ENCODE data around the gene DHRSX. TPM values are rescaled to one million over a fixed set of nuclear protein-coding genes. Genes with fewer than 3 reads are reported as not detected.

DHRSX gene
- total RNA-seq, 2 donors from 2014 or later, result 19.6 to 21.6 TPM

DNA sequence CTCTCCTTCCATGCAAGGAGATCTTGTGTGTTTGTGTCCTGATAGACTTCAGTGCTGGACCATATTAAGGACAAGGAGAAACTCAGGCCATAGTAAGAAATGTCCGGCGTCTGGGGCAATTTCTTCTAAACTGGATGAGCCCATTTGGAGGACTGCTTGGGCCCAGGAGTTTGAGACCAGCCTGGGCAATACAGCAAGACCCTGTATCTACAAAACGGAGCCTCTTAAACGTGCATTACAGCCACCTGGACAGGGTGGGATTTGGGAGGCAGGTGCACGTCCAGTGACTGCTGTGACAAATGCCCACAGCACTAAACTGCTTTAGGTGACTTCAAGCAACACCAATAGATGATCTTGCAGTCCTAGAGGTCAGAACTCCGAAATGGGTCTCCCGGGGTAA, 311.9 kb downstream of the DHRSX start:
- Mint-ChIP-seq H3K36me3 (ENCODE audit: low read depth) (no peaks in the 10 kb centered on the region), H3K27ac (no peak overlapping the region), H3K4me3 (no peak overlapping the region), H3K9me3 (peaks cover 12% of the 10 kb centered on the region), H3K27me3 (no peaks in the 10 kb centered on the region), H3K4me1 (no peaks in the 10 kb centered on the region)
- no peak for ATAC-seq (replicated peaks)

DNA sequence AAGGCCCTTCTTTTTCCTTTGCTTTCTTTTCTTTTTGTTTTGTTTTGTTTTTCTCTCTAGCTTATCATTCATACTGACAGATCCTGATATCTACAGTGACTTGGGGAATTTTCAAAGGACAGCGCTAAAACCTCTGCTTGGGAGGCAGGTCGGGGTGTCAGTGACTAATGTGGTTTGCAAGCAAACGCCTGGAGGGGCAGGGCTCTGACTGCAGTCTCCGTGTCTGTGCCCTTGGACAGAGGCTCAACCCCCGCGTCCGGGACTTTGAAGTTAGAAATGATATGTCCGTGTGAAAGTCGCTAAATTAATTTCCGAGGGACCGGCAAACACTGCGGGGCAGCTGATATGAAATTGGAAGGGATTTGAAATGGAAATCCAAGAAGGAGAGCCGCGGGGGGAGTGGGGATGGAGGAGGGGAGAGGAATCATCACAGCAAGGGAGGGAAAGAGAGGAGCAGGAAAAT, 312.4 kb downstream of the DHRSX start:
- H3K4me3 Mint-ChIP-seq, result no peak overlapping the region
- no peak for ATAC-seq (replicated peaks)
- H3K4me1 Mint-ChIP-seq, result no peaks in the 10 kb centered on the region
- no peaks in the 10 kb centered on the region for H3K36me3 Mint-ChIP-seq (ENCODE audit: low read depth)
- peaks cover 11% of the 10 kb centered on the region for H3K9me3 Mint-ChIP-seq
- H3K27me3 Mint-ChIP-seq, result no peaks in the 10 kb centered on the region
- H3K27ac Mint-ChIP-seq, result no peak overlapping the region

GRCh38 chrX:2187352-2188115, 313.2 kb downstream of the DHRSX start:
- H3K27me3 Mint-ChIP-seq, result no peaks in the 10 kb centered on the region

GRCh38 chrX:2185341-2186082, 315.3 kb downstream of the DHRSX start:
- no peak overlapping the region for H3K4me3 Mint-ChIP-seq
- no peaks in the 10 kb centered on the region for H3K4me1 Mint-ChIP-seq
- H3K27ac Mint-ChIP-seq, result no peak overlapping the region
- H3K36me3 Mint-ChIP-seq (ENCODE audit: low read depth), result no peaks in the 10 kb centered on the region
- H3K27me3 Mint-ChIP-seq, result no peaks in the 10 kb centered on the region
- no peak for ATAC-seq (replicated peaks)
- peaks cover 7% of the 10 kb centered on the region for H3K9me3 Mint-ChIP-seq

More at GRCh38 chrX:2187352-2188115, 313.2 kb downstream of the DHRSX start:
- Mint-ChIP-seq H3K9me3 (peaks cover 7% of the 10 kb centered on the region), H3K36me3 (ENCODE audit: low read depth) (no peaks in the 10 kb centered on the region), H3K4me3 (no peak overlapping the region), H3K4me1 (no peaks in the 10 kb centered on the region), H3K27ac (no peak overlapping the region)
- no peak for ATAC-seq (replicated peaks)

DNA sequence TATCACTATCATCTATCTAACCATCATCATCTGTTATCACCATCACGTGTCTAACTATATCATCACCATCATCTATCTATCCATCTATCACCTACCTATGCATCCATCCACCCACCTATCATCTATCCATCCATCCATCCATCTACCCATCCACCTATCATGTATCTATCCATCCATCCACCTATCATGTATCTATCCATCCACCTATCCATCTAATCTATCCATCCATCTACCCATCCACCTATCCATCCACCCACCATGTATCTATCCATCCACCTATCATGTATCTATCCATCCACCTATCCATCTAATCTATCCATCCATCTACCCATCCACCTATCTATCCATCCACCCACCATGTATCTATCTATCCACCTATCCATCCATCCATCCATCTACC, 316.7 kb downstream of the DHRSX start:
- ATAC-seq (replicated peaks), result no peak
- H3K9me3 Mint-ChIP-seq, result peaks cover 7% of the 10 kb centered on the region
- no peak overlapping the region for H3K4me3 Mint-ChIP-seq
- H3K27ac Mint-ChIP-seq, result no peak overlapping the region
- H3K4me1 Mint-ChIP-seq, result no peaks in the 10 kb centered on the region
- H3K27me3 Mint-ChIP-seq, result no peaks in the 10 kb centered on the region
- no peaks in the 10 kb centered on the region for H3K36me3 Mint-ChIP-seq (ENCODE audit: low read depth)

DNA sequence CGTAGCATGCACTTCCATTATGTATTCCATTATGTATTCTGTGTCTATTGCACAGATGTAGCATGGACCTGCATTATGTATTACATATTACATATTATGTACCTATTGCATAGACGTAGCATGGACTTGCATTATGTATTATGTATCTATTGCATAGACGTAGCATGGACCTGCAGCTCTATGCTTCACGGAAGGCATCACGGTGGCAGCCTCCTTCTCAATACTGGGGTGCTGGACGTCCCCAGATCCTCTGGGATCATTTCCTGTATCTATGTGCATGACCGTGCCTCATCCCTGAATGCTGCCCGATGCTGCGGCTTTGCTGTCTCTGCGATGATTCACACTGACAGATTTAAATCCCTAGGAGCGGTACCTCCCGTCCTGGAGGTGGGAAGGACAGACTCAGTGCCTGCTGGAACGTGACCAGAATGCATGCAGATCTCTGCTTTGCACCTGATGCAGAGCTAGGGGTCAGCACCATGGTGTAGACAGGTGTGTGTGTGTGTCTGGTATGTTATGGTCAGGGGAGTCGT, 317.5 kb downstream of the DHRSX start:
- Mint-ChIP-seq H3K27me3 (no peaks in the 10 kb centered on the region), H3K27ac (no peak overlapping the region), H3K4me1 (no peaks in the 10 kb centered on the region), H3K4me3 (no peak overlapping the region), H3K36me3 (ENCODE audit: low read depth) (no peaks in the 10 kb centered on the region), H3K9me3 (peaks cover 5% of the 10 kb centered on the region)
- no peak for ATAC-seq (replicated peaks)

DNA sequence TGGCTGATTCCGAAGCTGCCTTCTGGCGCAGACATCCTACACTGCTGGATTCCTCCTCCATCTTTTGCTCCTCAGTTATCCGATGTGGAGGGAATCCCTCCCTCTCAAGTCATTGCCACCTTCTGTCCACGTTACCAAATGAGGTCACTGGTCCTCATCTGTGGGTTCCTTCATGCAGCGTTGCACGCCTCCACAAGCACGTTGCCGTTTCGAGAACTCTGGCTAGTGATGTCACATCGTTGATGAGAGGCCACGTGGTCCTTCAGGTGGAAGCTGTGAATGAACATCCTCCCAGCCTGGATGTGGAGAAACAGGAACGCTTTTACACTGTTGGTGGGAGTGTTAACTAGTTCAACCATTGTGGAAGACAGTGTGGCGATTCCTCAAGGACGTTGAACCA, 323.2 kb downstream of the DHRSX start:
- ATAC-seq (replicated peaks), result no peak
- H3K9me3 Mint-ChIP-seq, result peaks cover 7% of the 10 kb centered on the region
- no peaks in the 10 kb centered on the region for H3K36me3 Mint-ChIP-seq (ENCODE audit: low read depth)
- no peaks in the 10 kb centered on the region for H3K27me3 Mint-ChIP-seq
- H3K27ac Mint-ChIP-seq, result no peak overlapping the region
- H3K4me3 Mint-ChIP-seq, result no peak overlapping the region
- no peaks in the 10 kb centered on the region for H3K4me1 Mint-ChIP-seq

- H3K4me1 Mint-ChIP-seq, result no peaks in the 10 kb centered on the region
These were observed 324.0 kb downstream of the DHRSX start for GRCh38 chrX:2176733-2177132.

GRCh38 chrX:2176274-2176673, 324.5 kb downstream of the DHRSX start:
- ATAC-seq (replicated peaks), result no peak
- H3K36me3 Mint-ChIP-seq (ENCODE audit: low read depth), result no peaks in the 10 kb centered on the region
- H3K4me1 Mint-ChIP-seq, result no peaks in the 10 kb centered on the region
- peaks cover 12% of the 10 kb centered on the region for H3K9me3 Mint-ChIP-seq
- H3K27me3 Mint-ChIP-seq, result no peaks in the 10 kb centered on the region
- H3K27ac Mint-ChIP-seq, result no peak overlapping the region
- no peak overlapping the region for H3K4me3 Mint-ChIP-seq

More at GRCh38 chrX:2176733-2177132, 324.0 kb downstream of the DHRSX start:
- H3K4me3 Mint-ChIP-seq, result no peak overlapping the region
- no peak overlapping the region for H3K27ac Mint-ChIP-seq
- H3K9me3 Mint-ChIP-seq, result peaks cover 8% of the 10 kb centered on the region
- ATAC-seq (replicated peaks), result no peak
- H3K27me3 Mint-ChIP-seq, result no peaks in the 10 kb centered on the region
- no peaks in the 10 kb centered on the region for H3K36me3 Mint-ChIP-seq (ENCODE audit: low read depth)

DNA sequence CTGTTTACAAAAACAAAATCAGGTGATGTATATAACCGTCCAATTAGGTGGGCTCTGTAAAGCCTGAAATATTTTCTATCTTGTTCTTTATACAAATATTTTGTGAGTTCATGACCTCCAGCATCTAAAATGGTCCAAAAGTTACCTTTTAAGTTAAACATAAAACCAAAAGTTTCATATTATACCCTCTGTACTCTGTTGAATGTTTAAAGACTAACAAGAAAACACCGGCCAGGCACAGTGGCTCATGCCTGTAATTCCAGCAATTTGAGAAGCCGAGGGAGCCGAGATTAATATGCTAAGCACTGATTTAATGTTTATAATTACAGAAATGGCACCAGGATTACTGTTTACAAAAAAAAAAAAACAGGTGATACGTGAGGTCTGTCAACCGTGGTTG, 328.4 kb downstream of the DHRSX start:
- no peak for ATAC-seq (replicated peaks)
- no peaks in the 10 kb centered on the region for H3K36me3 Mint-ChIP-seq (ENCODE audit: low read depth)
- H3K27ac Mint-ChIP-seq, result no peak overlapping the region
- no peaks in the 10 kb centered on the region for H3K27me3 Mint-ChIP-seq
- H3K9me3 Mint-ChIP-seq, result peaks cover 22% of the 10 kb centered on the region
- H3K4me3 Mint-ChIP-seq, result no peak overlapping the region
- no peaks in the 10 kb centered on the region for H3K4me1 Mint-ChIP-seq

Other genes with a start within 250 kb of the DHRSX start
- gene ZBED1, start within 50 bp of the DHRSX start, total RNA-seq, result 10 to 100 TPM; 27.4 to 37.6 TPM
- gene CD99, start 190.3 kb upstream of the DHRSX start, total RNA-seq, result 100 to 1,000 TPM; 157 to 231 TPM